Left lung (tissue), 10 donors: Measurements from ENCODE around the gene PPM1E. TPM values are rescaled to one million over a fixed set of nuclear protein-coding genes. Genes with fewer than 3 reads are reported as not detected.
"Not testable (repeated sequence)": the region's sequence is repeated elsewhere in the genome, so short reads cannot be mapped to it uniquely, and the experiment has no call there.

Experiments used
- ATAC-seq: fragments of 200-7000 bp; cut with Tn5 transposase; one replicate; pipeline ENCODE4 v1.9.1; 2020; ENCODE audit warnings: moderate library complexity
- DNase-seq, 4 donors: peaks; one replicate each; pipeline ENCODE4 v3.0.0-alpha.2; 2013 to 2020
- H3K27ac ChIP-seq, 2 donors: fragments of 200-600 bp; sonication (generic) in 1 of 2; one replicate each; pipeline versions ENCODE4 v1.5.0 to v1.8.0; 2020 to 2021
- H3K27me3 ChIP-seq, 2 donors: fragments of 200-600 bp; sonication (generic) in 1 of 2; one replicate each; pipeline versions ENCODE4 v1.5.0 to v1.8.0; 2020 to 2021
- H3K36me3 ChIP-seq, 2 donors: fragments of 200-600 bp; sonication (generic) in 1 of 2; one replicate each; pipeline versions ENCODE4 v1.5.0 to v1.8.0; 2020 to 2021
- H3K4me1 ChIP-seq, 2 donors: fragments of 200-600 bp; one replicate each; pipeline ENCODE4 v1.8.0; 2021
- H3K4me3 ChIP-seq, 2 donors: fragments of 200-600 bp; sonication (generic) in 1 of 2; one replicate each; pipeline versions ENCODE4 v1.5.0 to v1.8.0; 2020 to 2021; ENCODE audit warnings: mild to moderate bottlenecking in 1 of 2
- H3K9me3 ChIP-seq, 2 donors: fragments of 200-600 bp; sonication (generic) in 1 of 2; one replicate each; pipeline versions ENCODE4 v1.5.0 to v1.8.0; 2020 to 2021
- CTCF ChIP-seq, 2 donors: fragments of 200-600 bp; sonication (generic) in 1 of 2; IDR thresholded peaks; one replicate each; pipeline versions ENCODE4 v1.5.0 to v1.8.0; 2021; ENCODE audit warnings: antibody characterized with exemption in 2 of 2
- intact Hi-C, 2 donors: fragments of 100-400 bp; cut with DNase I; formaldehyde crosslinking; loops; one replicate each; pipeline versions ENCODE4 v1.11.2 to v1.14.2; 2022
- polyA plus RNA-seq, 6 donors: library from polyadenylated mRNA; unstranded; fragments of 120-200 nt; gene quantifications; one replicate each; pipeline ENCODE4 v1.2.1, GENCODE V29; 2013; ENCODE audit not compliant: insufficient read length in 6 of 6
- total RNA-seq, 2 donors: library from RNA; stranded (reverse); fragmentation: NEBNext Ultra II Directional; extraction: Animal tissue kit (Norgen Biotek cat#: 25700); gene quantifications; one replicate each; pipeline ENCODE4 v1.2.1, GENCODE V29; 2021
- donor health status: DM: no; HTN: yes; CAD: no.
- donor health status: DM: no; HTN: no; CAD: no.

The PPM1E gene
- total and polyA plus RNA-seq, 8 donors = 0.21 to 0.68 (median 0.40) TPM

- peak; percentile 23 for ATAC-seq
- no peak for DNase-seq
- no peaks in the 10 kb centered on the region for H3K36me3 ChIP-seq
- intact Hi-C loops = no loop called here
- no peaks in the 10 kb centered on the region for H3K4me1 ChIP-seq
- no peak overlapping the region for H3K27ac ChIP-seq
- H3K27me3 ChIP-seq = no peaks in the 10 kb centered on the region
- no peak for TF ChIP-seq CTCF (IDR thresholded peaks at IDR 0.05)
- no peak overlapping the region for H3K4me3 ChIP-seq
- no peaks in the 10 kb centered on the region for H3K9me3 ChIP-seq
These were observed 14.5 kb upstream of the PPM1E start for GRCh38 chr17:58741121-58741625.

GRCh38 chr17:58747674-58748073 is 8.0 kb upstream of the PPM1E start:
- DNase-seq = no peak
- Histone ChIP-seq H3K36me3 (no peaks in the 10 kb centered on the region), H3K27me3 (peaks cover 0 to 11% of the 10 kb centered on the region in 2 donors), H3K4me3 (no peak overlapping the region), H3K27ac (no peak overlapping the region), H3K9me3 (no peaks in the 10 kb centered on the region), H3K4me1 (no peaks in the 10 kb centered on the region)
- ATAC-seq = no peak
- no peak for TF ChIP-seq CTCF (IDR thresholded peaks at IDR 0.05)
- intact Hi-C loops = no loop called here

- DNase-seq, H3K4me3 ChIP-seq, ATAC-seq, intact Hi-C loops, H3K4me1 ChIP-seq, H3K36me3 ChIP-seq, H3K27ac ChIP-seq, H3K9me3 ChIP-seq: not testable (repeated sequence)
- peaks cover 0 to 28% of the 10 kb centered on the region in 2 donors for H3K27me3 ChIP-seq
These were observed 6.0 kb upstream of the PPM1E start for GRCh38 chr17:58749627-58750026.

- ATAC-seq (no peak), DNase-seq (no peak)
- Histone ChIP-seq H3K27me3 (peaks cover 18 to 62% of the 10 kb centered on the region in 2 donors), H3K27ac (no peak overlapping the region), H3K4me1 (peaks cover 7 to 17% of the 10 kb centered on the region in 2 donors), H3K36me3 (no peaks in the 10 kb centered on the region), H3K4me3 (no peak overlapping the region), H3K9me3 (no peaks in the 10 kb centered on the region)
- no peak for TF ChIP-seq CTCF (IDR thresholded peaks at IDR 0.05)
- intact Hi-C loops = no loop called here
These were observed 2.6 kb upstream of the PPM1E start for GRCh38 chr17:58753026-58753425.

- Histone ChIP-seq H3K4me3 (peak overlapping the region in 1 of 2 donors; percentile 46), H3K27me3 (peaks cover 34 to 84% of the 10 kb centered on the region in 2 donors), H3K9me3 (no peaks in the 10 kb centered on the region), H3K4me1 (peaks cover 7 to 17% of the 10 kb centered on the region in 2 donors), H3K36me3 (no peaks in the 10 kb centered on the region), H3K27ac (no peak overlapping the region)
- intact Hi-C loops = no loop called here
- no peak for TF ChIP-seq CTCF (IDR thresholded peaks at IDR 0.05)
- DNase-seq (no peak), ATAC-seq (no peak)
These were observed 431 bp upstream of the PPM1E start for GRCh38 chr17:58755269-58755576.
